PC-3 (cell line): ENCODE results near the gene LZTFL1.

Experiments used
- CTCF ChIP-seq: fragments of 300-600 bp; sonication (generic); conservative IDR thresholded peaks from 2 replicates; pipeline ENCODE4 v1.5.1; 2017; ENCODE audit warnings: antibody characterized with exemption, low read depth, mild to moderate bottlenecking, low read length
- EZH2 ChIP-seq: fragments of 300-600 bp; sonication (generic); IDR thresholded peaks from one replicate; pipeline ENCODE4 v1.6.1; 2017; ENCODE audit warnings: antibody characterized with exemption, mild to moderate bottlenecking, low read length; ENCODE audit not compliant: unreplicated experiment
- EZH2phosphoT487 ChIP-seq: fragments of 300-600 bp; sonication (generic); IDR thresholded peaks from 2 replicates; pipeline ENCODE4 v1.6.1; 2018; ENCODE audit warnings: mild to moderate bottlenecking, antibody characterized with exemption, low read length, borderline replicate concordance

- TF ChIP-seq CTCF (no peak), EZH2 (no peak), EZH2phosphoT487 (no peak)
Observed at GRCh38 chr3:45868650-45869049, 26.7 kb upstream of the LZTFL1 start.
